Stimulated activated memory B cell treated with anti-CD40 and anti-IgM and Interleukin-4, amounts not matched to agents 10 μg/mL and 1 μg/mL and 100 μg/mL, for 72 hours (primary cell): Measurements from ENCODE around the gene MARCOL.
"Not testable (repeated sequence)": the region's sequence is repeated elsewhere in the genome, so short reads cannot be mapped to it uniquely, and the experiment has no call there.

Experiments
- ATAC-seq: fragments of 150-1000 bp; cut with Tn5 transposase; 2 replicates; pipeline ENCODE4 v1.10.0; 2021
- H3K27ac Mint-ChIP-seq: one replicate; pipeline ENCODE4 v1.8.0; 2022; ENCODE audit warnings: mild to moderate bottlenecking, mixed read lengths
- H3K27me3 Mint-ChIP-seq: one replicate; pipeline ENCODE4 v1.8.0; 2022; ENCODE audit warnings: mixed read lengths
- H3K36me3 Mint-ChIP-seq: one replicate; pipeline ENCODE4 v1.8.0; 2022; ENCODE audit warnings: mixed read lengths
- H3K4me1 Mint-ChIP-seq: one replicate; pipeline ENCODE4 v1.8.0; 2022; ENCODE audit warnings: mixed read lengths
- H3K4me3 Mint-ChIP-seq: one replicate; pipeline ENCODE4 v1.8.0; 2022; ENCODE audit warnings: mild to moderate bottlenecking, moderate library complexity, mixed read lengths
- H3K9me3 Mint-ChIP-seq: one replicate; pipeline ENCODE4 v1.8.0; 2022; ENCODE audit warnings: mixed read lengths

MARCOL gene

DNA sequence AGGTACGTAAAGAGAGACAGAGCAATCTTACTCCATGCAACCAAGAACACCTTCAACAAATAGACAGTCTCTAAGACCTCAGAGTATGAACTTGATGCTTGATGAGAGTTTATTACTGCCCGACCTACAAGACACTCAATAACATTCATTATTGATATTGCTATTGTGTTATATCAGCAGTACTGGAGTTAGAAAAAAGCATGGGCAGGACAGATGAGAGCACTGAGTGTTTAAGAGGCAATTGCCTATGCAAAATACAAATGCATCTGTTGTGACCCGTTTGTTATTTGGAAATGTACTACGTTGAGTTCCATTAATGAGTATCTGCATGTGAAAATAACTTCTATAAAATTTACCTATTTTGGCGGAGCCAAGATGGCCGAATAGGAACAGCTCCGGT lies 8.1 kb upstream of the MARCOL start:
- Mint-ChIP-seq H3K9me3 (no peaks in the 10 kb centered on the region), H3K4me1 (no peaks in the 10 kb centered on the region), H3K27ac (no peak overlapping the region), H3K36me3 (no peaks in the 10 kb centered on the region), H3K27me3 (peaks cover 25% of the 10 kb centered on the region), H3K4me3 (no peak overlapping the region)
- ATAC-seq: no peak

DNA sequence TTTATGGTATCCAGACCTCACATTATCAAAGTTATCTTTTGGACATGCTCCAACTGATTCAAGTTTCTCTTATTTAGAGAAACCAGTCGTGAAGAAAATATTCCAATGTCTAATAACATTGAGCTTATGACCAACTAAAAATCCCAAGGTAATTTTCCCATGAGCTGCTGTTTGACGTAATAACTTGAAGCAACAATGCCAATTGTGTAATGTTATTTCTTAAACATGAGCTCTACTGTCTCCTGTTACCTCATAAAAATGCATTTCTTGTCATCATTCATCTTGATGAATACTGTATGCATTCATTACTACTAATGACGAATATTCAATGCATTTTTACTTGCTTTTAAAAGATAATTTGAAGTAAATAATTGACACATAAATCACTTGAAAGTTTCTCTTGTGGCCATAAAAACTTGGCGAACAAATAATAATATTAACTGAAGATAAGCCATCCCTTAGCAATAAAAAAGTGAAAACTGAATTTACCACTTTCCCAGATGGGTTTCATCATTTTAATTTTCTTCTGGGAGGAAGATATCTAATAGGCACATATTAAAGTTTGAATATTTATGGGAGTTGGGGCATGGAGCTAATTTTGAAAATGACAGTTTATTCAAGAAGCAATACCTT lies 424 bp upstream of the MARCOL start:
- no peaks in the 10 kb centered on the region for H3K9me3 Mint-ChIP-seq
- no peaks in the 10 kb centered on the region for H3K36me3 Mint-ChIP-seq
- no peaks in the 10 kb centered on the region for H3K27me3 Mint-ChIP-seq
- no peak for ATAC-seq
- H3K4me1 Mint-ChIP-seq: no peaks in the 10 kb centered on the region
- no peak overlapping the region for H3K27ac Mint-ChIP-seq
- H3K4me3 Mint-ChIP-seq: no peak overlapping the region

DNA sequence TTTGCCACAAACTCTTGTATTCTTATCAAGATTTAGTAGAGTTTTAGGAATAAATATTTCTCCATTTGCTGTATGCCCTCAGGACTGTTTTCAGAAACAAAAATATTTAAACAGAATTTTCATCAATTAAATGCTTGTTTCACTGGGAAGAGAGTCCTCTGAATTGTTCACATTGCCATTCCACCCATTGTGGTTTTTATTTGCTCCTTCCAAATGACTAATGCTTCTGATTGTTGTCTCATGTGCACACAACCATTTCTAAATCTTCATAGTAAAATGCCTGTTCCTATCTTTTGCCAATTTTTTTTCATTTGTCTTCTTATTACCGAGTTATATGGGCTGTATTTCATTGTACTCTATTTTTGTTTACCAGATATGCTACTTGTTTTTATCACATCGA lies 10.6 kb downstream of the MARCOL start:
- Mint-ChIP-seq H3K9me3 (peaks cover 7% of the 10 kb centered on the region), H3K27ac (no peak overlapping the region), H3K27me3 (no peaks in the 10 kb centered on the region), H3K4me3 (no peak overlapping the region), H3K36me3 (no peaks in the 10 kb centered on the region), H3K4me1 (no peaks in the 10 kb centered on the region)
- no peak for ATAC-seq

DNA sequence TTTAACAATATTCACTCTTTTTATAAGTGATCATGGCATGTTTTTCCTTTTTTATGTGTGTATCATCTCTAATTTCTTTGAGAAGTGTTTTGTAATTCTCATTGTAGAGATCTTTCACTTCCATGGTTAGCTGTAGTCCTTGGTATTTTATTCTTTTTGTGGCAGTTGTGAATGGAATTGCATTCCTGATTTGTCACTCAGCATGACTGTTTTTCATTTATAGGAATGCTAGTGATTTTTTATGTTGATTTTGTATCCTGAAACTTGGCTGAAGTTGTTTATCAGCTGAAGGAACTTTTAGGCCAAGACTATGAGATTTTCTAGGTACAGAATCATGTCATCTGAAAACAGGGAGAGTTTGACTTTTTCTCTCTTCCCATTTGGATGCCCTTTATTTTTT lies 17.1 kb downstream of the MARCOL start:
- ATAC-seq: no peak
- Mint-ChIP-seq H3K4me1 (no peaks in the 10 kb centered on the region), H3K27me3 (no peaks in the 10 kb centered on the region), H3K9me3 (peaks cover 22% of the 10 kb centered on the region), H3K27ac (no peak overlapping the region), H3K36me3 (no peaks in the 10 kb centered on the region), H3K4me3 (no peak overlapping the region)

DNA sequence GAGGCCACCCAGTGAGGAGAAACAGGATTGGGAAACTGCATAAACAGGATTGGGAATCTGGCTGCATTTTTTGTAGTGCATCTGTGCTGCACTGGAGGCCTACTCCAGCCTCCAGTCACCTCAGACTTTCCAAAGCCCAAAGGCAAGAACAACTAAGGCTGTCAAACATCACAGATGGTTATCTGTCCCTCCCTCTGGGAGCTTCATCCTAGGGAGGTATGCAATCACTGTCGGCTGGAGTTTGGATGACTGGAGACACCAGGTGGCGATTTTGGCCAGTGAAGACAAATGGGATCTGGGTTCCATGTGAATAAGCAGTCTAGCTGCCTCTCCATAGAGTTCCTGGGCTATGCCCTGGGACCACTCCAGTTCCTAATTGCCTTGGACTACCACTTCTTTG lies 21.0 kb downstream of the MARCOL start:
- ATAC-seq: no peak
- H3K27ac Mint-ChIP-seq: no peak overlapping the region
- H3K27me3 Mint-ChIP-seq: no peaks in the 10 kb centered on the region
- H3K36me3 Mint-ChIP-seq: no peaks in the 10 kb centered on the region
- no peaks in the 10 kb centered on the region for H3K4me1 Mint-ChIP-seq
- H3K9me3 Mint-ChIP-seq: peaks cover 17% of the 10 kb centered on the region
- no peak overlapping the region for H3K4me3 Mint-ChIP-seq

DNA sequence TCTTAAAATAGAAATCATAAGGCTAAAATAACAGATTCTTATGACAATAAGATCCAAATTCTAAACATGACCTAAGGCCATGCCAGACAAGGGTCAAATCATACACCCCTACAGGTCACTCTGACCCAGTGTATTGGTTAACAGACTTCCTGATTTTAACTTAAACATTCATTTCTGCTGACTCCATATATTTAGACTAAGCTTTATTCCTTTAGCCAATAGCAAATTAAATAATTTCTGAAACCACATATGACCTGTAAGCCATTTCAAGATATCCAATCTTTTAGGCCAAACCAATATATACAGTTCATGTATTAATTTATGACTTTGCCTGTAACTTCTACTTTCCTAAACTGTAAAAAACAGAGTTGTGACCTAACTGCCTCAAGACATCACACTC lies 22.9 kb downstream of the MARCOL start:
- no peaks in the 10 kb centered on the region for H3K27me3 Mint-ChIP-seq
- H3K36me3 Mint-ChIP-seq: no peaks in the 10 kb centered on the region
- no peak overlapping the region for H3K4me3 Mint-ChIP-seq
- no peaks in the 10 kb centered on the region for H3K4me1 Mint-ChIP-seq
- no peak overlapping the region for H3K27ac Mint-ChIP-seq
- ATAC-seq: no peak
- H3K9me3 Mint-ChIP-seq: peaks cover 25% of the 10 kb centered on the region

DNA sequence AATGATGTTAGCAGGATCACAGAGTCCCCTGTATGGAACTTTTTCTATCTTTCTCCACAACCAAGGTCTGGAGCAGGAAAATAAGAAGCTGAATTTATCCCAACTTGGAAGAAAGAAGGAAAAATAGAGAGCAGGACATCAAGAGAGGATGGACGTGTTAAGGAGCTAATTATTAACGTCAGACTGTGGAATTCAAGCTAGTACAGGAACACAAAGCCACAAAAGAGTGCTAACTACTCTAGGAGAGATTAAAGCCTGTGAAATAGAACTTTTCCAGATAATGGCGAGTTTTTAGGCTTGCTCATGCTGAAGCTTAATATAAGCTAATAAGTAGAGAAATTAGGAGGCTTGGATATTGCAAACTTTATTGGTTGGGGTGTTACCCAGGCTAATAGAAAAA lies 29.6 kb downstream of the MARCOL start:
- ATAC-seq: no peak
- Mint-ChIP-seq H3K4me3 (no peak overlapping the region), H3K9me3 (peaks cover 8% of the 10 kb centered on the region), H3K4me1 (no peaks in the 10 kb centered on the region), H3K36me3 (no peaks in the 10 kb centered on the region), H3K27me3 (no peaks in the 10 kb centered on the region), H3K27ac (no peak overlapping the region)

DNA sequence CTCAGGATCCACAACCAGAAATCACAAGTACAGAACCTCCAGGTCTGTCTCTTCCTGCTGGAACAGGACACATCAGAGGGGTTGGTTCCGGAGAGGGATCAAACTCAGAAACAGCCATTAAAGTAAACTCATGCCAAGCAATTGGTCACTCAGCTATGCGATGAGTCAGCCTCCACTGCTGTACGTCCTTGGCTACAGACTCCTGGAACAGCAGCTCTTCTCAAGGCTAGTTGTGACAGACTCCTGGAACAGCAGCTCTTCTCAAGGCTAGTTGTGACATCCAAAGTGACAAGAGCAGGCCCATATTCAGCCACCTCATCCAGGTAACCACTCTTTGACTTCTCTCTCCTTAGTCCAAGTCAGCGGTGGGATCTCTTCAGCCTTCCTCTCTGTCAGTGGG lies 30.2 kb downstream of the MARCOL start, which contains the start of gene SPINK13:
SPINK13 (plus strand) TSS at position 229 of the 400 bp plus-strand sequence. CDS start 1,279 bp downstream, outside the sequence.
- no peak within 1 kb of the TSS for H3K4me3 Mint-ChIP-seq
- H3K4me1 Mint-ChIP-seq: no peaks in the 10 kb centered on the region
- no peaks in the 10 kb centered on the region for H3K27me3 Mint-ChIP-seq
- no peak for ATAC-seq
- H3K9me3 Mint-ChIP-seq: peaks cover 8% of the 10 kb centered on the region
- no peak within 1 kb of the TSS for H3K27ac Mint-ChIP-seq
- no peaks in the 10 kb centered on the region for H3K36me3 Mint-ChIP-seq

DNA sequence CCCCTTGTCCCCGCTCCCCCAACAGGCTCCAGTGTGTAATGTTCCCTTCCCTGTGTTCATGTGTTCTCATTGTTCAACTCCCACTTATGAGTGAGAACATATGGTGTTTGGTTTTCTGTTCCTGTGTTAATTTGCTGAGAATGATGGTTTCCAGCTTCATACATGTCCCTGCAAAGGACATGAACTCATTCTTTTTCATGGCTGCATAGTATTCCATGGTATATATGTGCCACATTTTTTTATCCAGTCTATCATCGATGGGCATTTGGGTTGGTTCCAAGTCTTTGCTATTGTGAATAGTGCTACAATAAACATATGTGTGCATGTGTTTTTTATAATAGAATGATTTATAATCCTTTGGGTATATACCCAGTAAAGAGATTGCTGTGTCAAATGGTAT lies 36.8 kb downstream of the MARCOL start:
- not testable (repeated sequence) for H3K27ac Mint-ChIP-seq, ATAC-seq, H3K27me3 Mint-ChIP-seq, H3K4me3 Mint-ChIP-seq, H3K36me3 Mint-ChIP-seq, H3K4me1 Mint-ChIP-seq
- H3K9me3 Mint-ChIP-seq: peaks cover 12% of the 10 kb centered on the region

DNA sequence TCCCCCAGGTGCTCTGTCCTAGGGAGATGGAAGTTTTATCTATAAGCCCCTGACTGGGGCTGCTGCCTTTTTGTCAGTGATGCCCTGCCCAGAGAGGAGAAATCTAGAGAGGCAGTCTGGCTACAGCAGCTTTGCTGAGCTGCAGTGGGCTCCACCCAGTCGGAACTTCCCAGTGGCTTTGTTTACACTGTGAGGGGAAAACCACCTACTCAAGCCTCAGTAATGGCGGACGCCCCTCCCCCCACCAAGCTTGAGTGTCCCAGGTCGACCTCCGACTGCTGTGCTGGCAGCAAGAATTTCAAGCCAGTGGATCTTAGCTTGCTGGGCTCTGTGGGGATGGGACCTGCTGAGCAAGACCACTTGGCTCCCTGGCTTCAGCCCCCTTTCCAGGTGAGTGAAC lies 42.6 kb downstream of the MARCOL start:
- not testable (repeated sequence) for H3K27me3 Mint-ChIP-seq, H3K36me3 Mint-ChIP-seq, H3K9me3 Mint-ChIP-seq, H3K27ac Mint-ChIP-seq, H3K4me1 Mint-ChIP-seq, H3K4me3 Mint-ChIP-seq, ATAC-seq

DNA sequence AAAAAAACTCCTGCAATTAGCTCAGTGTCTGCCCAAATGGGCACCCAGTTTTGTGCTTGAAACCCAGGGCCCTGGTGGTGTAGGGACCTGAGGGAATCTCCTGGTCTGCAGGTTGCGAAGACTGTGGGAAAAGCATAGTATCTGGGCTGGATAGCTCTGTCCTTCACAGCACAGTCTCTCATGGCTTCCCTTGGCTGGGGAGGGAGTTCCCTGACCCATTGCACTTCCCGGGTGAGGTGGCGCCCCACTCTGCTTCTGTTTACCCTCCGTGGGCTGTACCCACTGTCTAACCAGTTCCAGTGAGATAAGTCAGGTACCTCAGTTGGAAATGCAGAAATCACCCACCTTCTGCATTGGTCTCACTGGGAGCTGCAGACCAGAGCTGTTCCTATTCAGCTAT lies 43.0 kb downstream of the MARCOL start:
- not testable (repeated sequence) for ATAC-seq, H3K27ac Mint-ChIP-seq, H3K4me1 Mint-ChIP-seq, H3K4me3 Mint-ChIP-seq, H3K27me3 Mint-ChIP-seq, H3K36me3 Mint-ChIP-seq, H3K9me3 Mint-ChIP-seq

DNA sequence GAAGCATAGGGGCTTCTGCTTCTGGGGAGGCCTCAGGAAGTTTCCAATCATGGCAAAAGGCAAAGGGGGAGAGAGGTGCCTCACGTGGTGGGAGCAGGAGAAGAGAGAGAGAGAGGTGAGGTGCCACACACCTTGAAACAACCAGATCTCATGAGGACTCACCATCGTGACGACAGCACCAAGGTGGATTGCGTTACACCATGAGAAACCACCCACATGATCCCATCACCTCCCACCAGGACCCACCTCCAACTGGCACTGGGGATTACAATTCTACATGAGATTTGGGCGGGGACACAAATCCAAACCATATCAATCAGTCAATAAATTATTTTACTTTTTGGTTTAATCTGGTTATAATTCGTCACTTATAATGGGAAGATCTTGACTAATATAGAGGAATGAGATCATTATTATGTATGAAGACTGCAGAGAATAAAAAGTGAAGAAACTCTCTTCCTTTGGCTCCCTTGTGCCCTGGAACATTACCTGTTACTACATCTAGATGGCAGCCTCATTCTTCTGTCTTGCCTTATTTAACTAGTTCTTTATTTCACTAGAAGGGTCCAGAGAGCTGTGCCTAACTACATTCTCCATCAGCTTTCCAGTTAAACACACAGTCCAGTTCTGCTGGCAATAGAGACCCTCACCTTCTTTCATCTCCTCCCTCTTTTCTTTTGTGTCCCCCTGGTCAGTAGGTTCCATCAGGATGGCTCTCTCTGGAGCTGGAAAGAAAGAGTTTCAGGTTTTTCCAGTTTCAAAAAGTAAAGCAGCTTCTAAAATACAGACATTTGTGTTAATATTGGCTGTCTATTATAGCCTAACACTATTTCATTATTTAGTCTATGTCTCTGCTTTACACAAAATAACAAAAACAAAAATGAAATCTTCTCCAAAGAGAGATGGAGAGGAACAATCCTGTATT lies 52.2 kb downstream of the MARCOL start:
- no peak overlapping the region for H3K4me3 Mint-ChIP-seq
- H3K27me3 Mint-ChIP-seq: no peaks in the 10 kb centered on the region
- H3K27ac Mint-ChIP-seq: no peak overlapping the region
- H3K9me3 Mint-ChIP-seq: no peaks in the 10 kb centered on the region
- no peak for ATAC-seq
- H3K4me1 Mint-ChIP-seq: no peaks in the 10 kb centered on the region
- H3K36me3 Mint-ChIP-seq: no peaks in the 10 kb centered on the region
